RPMI7951 (cell line): ENCODE data around the gene FGF13. TPM values are rescaled to one million over a fixed set of nuclear protein-coding genes. Genes with fewer than 3 reads are reported as not detected.

Experiments
- DNase-seq: peaks from one replicate; pipeline ENCODE4 v3.0.0-alpha.2; 2012; ENCODE audit warnings: low read depth
- total RNA-seq: library from RNA; depleted of rRNA; stranded (reverse); fragments of >200 nt; shearing (Covaris generic); gene quantifications from 2 replicates; pipeline ENCODE4 v1.2.3, GENCODE V29; 2014

FGF13 gene
- total RNA-seq, 1 experiment from 2014 or later, result 0.12 TPM

GRCh38 chrX:138664016-138664415 lies 47.5 kb downstream of the FGF13 start:
- no peak for DNase-seq

GRCh38 chrX:138651494-138651893 lies 60.0 kb downstream of the FGF13 start:
- DNase-seq, result no peak

GRCh38 chrX:138648568-138648967 lies 62.9 kb downstream of the FGF13 start:
- DNase-seq, result no peak

GRCh38 chrX:138638996-138639395 lies 72.5 kb downstream of the FGF13 start:
- DNase-seq, result no peak
